Measurements from ENCODE around the gene AMER3. TPM values are rescaled to one million over a fixed set of nuclear protein-coding genes. Genes with fewer than 3 reads are reported as not detected.

Gene AMER3
- total RNA-seq, 1 donor from 2014 or later, result not detected

- DNase-seq (ENCODE audit: low spot score), result peak; percentile 43
- no peaks in the 10 kb centered on the region for H3K9me3 Mint-ChIP-seq (ENCODE audit: low read depth)
- H3K36me3 Mint-ChIP-seq (ENCODE audit: low read depth), result no peaks in the 10 kb centered on the region
- peaks cover 33% of the 10 kb centered on the region for H3K27me3 Mint-ChIP-seq (ENCODE audit: low read depth)
- no peaks in the 10 kb centered on the region for H3K4me1 Mint-ChIP-seq (ENCODE audit: low read depth)
- H3K4me3 Mint-ChIP-seq (ENCODE audit: unreplicated experiment), result no peak overlapping the region
- H3K27ac Mint-ChIP-seq (ENCODE audit: unreplicated experiment), result no peak overlapping the region
- no peak for TF ChIP-seq CTCF (IDR thresholded peaks at IDR 0.05)
These were observed 10.1 kb downstream of the AMER3 start for GRCh38 chr2:130765464-130765863.

GRCh38 chr2:130766037-130766436, 10.7 kb downstream of the AMER3 start:
- Mint-ChIP-seq H3K4me1 (ENCODE audit: low read depth) (no peaks in the 10 kb centered on the region), H3K36me3 (ENCODE audit: low read depth) (no peaks in the 10 kb centered on the region), H3K9me3 (ENCODE audit: low read depth) (no peaks in the 10 kb centered on the region), H3K27ac (ENCODE audit: unreplicated experiment) (no peak overlapping the region), H3K27me3 (ENCODE audit: low read depth) (peaks cover 28% of the 10 kb centered on the region), H3K4me3 (ENCODE audit: unreplicated experiment) (no peak overlapping the region)
- no peak for TF ChIP-seq CTCF (IDR thresholded peaks at IDR 0.05)
- peak; percentile 32 for DNase-seq (ENCODE audit: low spot score)

GRCh38 chr2:130766711-130767407, 11.5 kb downstream of the AMER3 start:
- no peak overlapping the region for H3K27ac Mint-ChIP-seq (ENCODE audit: unreplicated experiment)
- no peaks in the 10 kb centered on the region for H3K36me3 Mint-ChIP-seq (ENCODE audit: low read depth)
- peak; percentile 42 for DNase-seq (ENCODE audit: low spot score)
- H3K27me3 Mint-ChIP-seq (ENCODE audit: low read depth), result peaks cover 20% of the 10 kb centered on the region
- H3K4me3 Mint-ChIP-seq (ENCODE audit: unreplicated experiment), result no peak overlapping the region
- H3K4me1 Mint-ChIP-seq (ENCODE audit: low read depth), result no peaks in the 10 kb centered on the region
- no peaks in the 10 kb centered on the region for H3K9me3 Mint-ChIP-seq (ENCODE audit: low read depth)
- no peak for TF ChIP-seq CTCF (IDR thresholded peaks at IDR 0.05)

GRCh38 chr2:130767408-130767775, 12.1 kb downstream of the AMER3 start:
- H3K9me3 Mint-ChIP-seq (ENCODE audit: low read depth), result peaks cover under 1% of the 10 kb centered on the region
- H3K4me3 Mint-ChIP-seq (ENCODE audit: unreplicated experiment), result no peak overlapping the region
- H3K4me1 Mint-ChIP-seq (ENCODE audit: low read depth), result no peaks in the 10 kb centered on the region
- no peak overlapping the region for H3K27ac Mint-ChIP-seq (ENCODE audit: unreplicated experiment)
- DNase-seq (ENCODE audit: low spot score), result no peak
- H3K36me3 Mint-ChIP-seq (ENCODE audit: low read depth), result no peaks in the 10 kb centered on the region
- TF ChIP-seq CTCF (IDR thresholded peaks at IDR 0.05), result no peak
- H3K27me3 Mint-ChIP-seq (ENCODE audit: low read depth), result peaks cover 20% of the 10 kb centered on the region

GRCh38 chr2:130768191-130768855, 13.0 kb downstream of the AMER3 start:
- no peak for TF ChIP-seq CTCF (IDR thresholded peaks at IDR 0.05)
- peak; percentile 88 for DNase-seq (ENCODE audit: low spot score)
- Mint-ChIP-seq H3K4me1 (ENCODE audit: low read depth) (no peaks in the 10 kb centered on the region), H3K9me3 (ENCODE audit: low read depth) (peaks cover 10% of the 10 kb centered on the region), H3K27me3 (ENCODE audit: low read depth) (peaks cover 20% of the 10 kb centered on the region), H3K4me3 (ENCODE audit: unreplicated experiment) (no peak overlapping the region), H3K36me3 (ENCODE audit: low read depth) (no peaks in the 10 kb centered on the region), H3K27ac (ENCODE audit: unreplicated experiment) (no peak overlapping the region)

Data from chondrocyte (in vitro differentiated cells).